SK-N-SH (cell line): Measurements from ENCODE around the gene ZDHHC12. TPM values are rescaled to one million over a fixed set of nuclear protein-coding genes. Genes with fewer than 3 reads are reported as not detected.

Experiments used
- CTCF ChIA-PET: fragments of 300-600, 350-600 bp; formaldehyde crosslinking; extraction: SDS; loops from one replicate; lab custom pipeline; 2021; lab: Yijun Ruan, JAX
- POLR2A ChIA-PET: fragments of 350-600 bp; sonication (Branson Sonifier 250); formaldehyde crosslinking; extraction: SDS; loops from one replicate; lab custom pipeline; 2020; ENCODE audit warnings: antibody characterized with exemption, inconsistent platforms; lab: Yijun Ruan, JAX
- DNase-seq: peaks from one replicate; pipeline ENCODE4 v3.0.0; 2012
- H2AFZ ChIP-seq: fragments of 200-600 bp; sonication (generic); 2 replicates; pipeline ENCODE4 v1.8.1; 2016; ENCODE audit warnings: antibody characterized with exemption, mild to moderate bottlenecking, low read depth
- H3F3A ChIP-seq: fragments of 200-600 bp; sonication (generic); replicated peaks from 2 replicates; pipeline ENCODE3; 2016; ENCODE audit warnings: antibody characterized with exemption, mild to moderate bottlenecking; ENCODE audit not compliant: insufficient read depth
- H3K27ac ChIP-seq, 2 experiments: fragments of 200-500 bp in 1 of 2; fragments of 200-600 bp in 1 of 2; sonication (Bioruptor generic) in 1 of 2; sonication (generic), shearing (Covaris generic) in 1 of 2; 2 replicates each; pipeline versions ENCODE4 v1.5.1 to v1.6.1; 2014 to 2016; ENCODE audit warnings: low read depth in 2 of 2, inconsistent platforms in 1 of 2, low read length in 1 of 2, mild to moderate bottlenecking in 1 of 2, mixed read lengths in 1 of 2
- H3K27me3 ChIP-seq: fragments of 200-600 bp; sonication (generic), shearing (Covaris generic); 2 replicates; pipeline ENCODE4 v1.6.1; 2016; ENCODE audit warnings: mixed run types; ENCODE audit not compliant: insufficient read depth
- H3K36me3 ChIP-seq, 2 experiments: fragments of 200-500 bp in 1 of 2; fragments of 200-600 bp in 1 of 2; sonication (Bioruptor generic) in 1 of 2; sonication (generic) in 1 of 2; replicated peaks in 1 of 2; 2 replicates each; pipeline versions ENCODE3 to v1.5.1; 2014 to 2016; ENCODE audit warnings: low read length in 1 of 2, mild to moderate bottlenecking in 1 of 2; ENCODE audit not compliant: insufficient read depth in 2 of 2, control insufficient read depth in 1 of 2
- H3K4me1 ChIP-seq, 2 experiments: fragments of 200-500 bp in 1 of 2; fragments of 200-600 bp in 1 of 2; sonication (Bioruptor generic) in 1 of 2; sonication (generic), shearing (Covaris generic) in 1 of 2; 2 replicates each; pipeline versions ENCODE4 v1.5.1 to v1.6.1; 2014 to 2016; ENCODE audit warnings: low read depth in 1 of 2, low read length in 1 of 2, mixed run types in 1 of 2; ENCODE audit not compliant: insufficient read depth in 2 of 2, control insufficient read depth in 1 of 2
- H3K4me2 ChIP-seq: fragments of 200-600 bp; sonication (generic), shearing (Covaris generic); 2 replicates; pipeline ENCODE4 v1.6.1; 2017; ENCODE audit warnings: mixed run types
- H3K4me3 ChIP-seq, 2 experiments: fragments of 200-500 bp in 1 of 2; fragments of 200-600 bp in 1 of 2; sonication (Bioruptor generic) in 1 of 2; sonication (generic), shearing (Covaris generic) in 1 of 2; 2 replicates each; pipeline versions ENCODE4 v1.5.1 to v1.8.1; 2014 to 2016; ENCODE audit warnings: low read depth in 2 of 2, inconsistent platforms in 1 of 2, low read length in 1 of 2, mild to moderate bottlenecking in 1 of 2, mixed read lengths in 1 of 2, moderate library complexity in 1 of 2
- H3K79me2 ChIP-seq: fragments of 200-600 bp; sonication (generic); 2 replicates; pipeline ENCODE4 v1.8.1; 2017; ENCODE audit warnings: mild to moderate bottlenecking; ENCODE audit not compliant: insufficient read depth
- H3K9ac ChIP-seq: fragments of 200-600 bp; sonication (generic); 2 replicates; pipeline ENCODE4 v1.6.1; 2017; ENCODE audit warnings: mixed run types
- H3K9me2 ChIP-seq: fragments of 200-600 bp; sonication (generic); 2 replicates; pipeline ENCODE4 v1.6.1; 2017; ENCODE audit warnings: mixed run types
- H3K9me3 ChIP-seq: fragments of 200-600 bp; sonication (generic); 2 replicates; pipeline ENCODE4 v1.6.1; 2017; ENCODE audit warnings: mixed run types, mild to moderate bottlenecking, moderate library complexity
- H4K20me1 ChIP-seq: fragments of 200-600 bp; sonication (generic); 2 replicates; pipeline ENCODE4 v1.6.1; 2017; ENCODE audit warnings: mild to moderate bottlenecking, mixed run types; ENCODE audit not compliant: insufficient read depth
- CHD2 ChIP-seq: fragments of 150-350 bp; IDR thresholded peaks from 2 replicates; pipeline ENCODE4 v1.6.1; 2018; ENCODE audit warnings: low read length; ENCODE audit not compliant: partially characterized antibody
- EP300 ChIP-seq, 2 experiments: IDR thresholded peaks; 2 replicates each; pipeline versions ENCODE4 v1.4.0 to v1.6.1; 2012; ENCODE audit warnings: borderline replicate concordance in 1 of 2, low read depth in 1 of 2, low read length in 1 of 2
- FOXJ3 ChIP-seq: sonication (generic); formaldehyde crosslinking; IDR thresholded peaks from 2 replicates; pipeline ENCODE4 v1.5.1; 2020; ENCODE audit warnings: mild to moderate bottlenecking, missing genetic modification reagents
- GABPA ChIP-seq: IDR thresholded peaks from 2 replicates; pipeline ENCODE4 v1.4.0; 2012; ENCODE audit warnings: low read depth, mild to moderate bottlenecking
- JUND ChIP-seq: IDR thresholded peaks from 2 replicates; pipeline ENCODE4 v1.4.0; 2012
- MAX ChIP-seq: IDR thresholded peaks from 2 replicates; pipeline ENCODE4 v1.4.0; 2012; ENCODE audit warnings: low read depth
- NFIC ChIP-seq: IDR thresholded peaks from 2 replicates; pipeline ENCODE4 v1.4.0; 2012; ENCODE audit warnings: borderline replicate concordance
- REST ChIP-seq: IDR thresholded peaks from 2 replicates; pipeline ENCODE4 v1.6.1; 2012; ENCODE audit warnings: mild to moderate bottlenecking, low read depth, low read length, moderate library complexity
- RFX5 ChIP-seq: IDR thresholded peaks from 2 replicates; pipeline ENCODE4 v1.6.1; 2012; ENCODE audit warnings: mild to moderate bottlenecking, improper control_type of control experiment, low read length
- SIN3A ChIP-seq: IDR thresholded peaks from 2 replicates; pipeline ENCODE4 v1.6.1; 2012; ENCODE audit warnings: low read depth, mild to moderate bottlenecking, low read length, moderate library complexity, borderline replicate concordance
- SMC3 ChIP-seq: IDR thresholded peaks from 2 replicates; pipeline ENCODE4 v1.6.1; 2012; ENCODE audit warnings: low read depth, low read length, improper control_type of control experiment
- TEAD4 ChIP-seq: IDR thresholded peaks from 2 replicates; pipeline ENCODE4 v1.4.0; 2012; ENCODE audit warnings: mild to moderate bottlenecking, borderline replicate concordance; ENCODE audit not compliant: insufficient read depth
- YY1 ChIP-seq: IDR thresholded peaks from 2 replicates; pipeline ENCODE4 v1.4.0; 2012; ENCODE audit warnings: low read depth, mild to moderate bottlenecking
- WGBS: methylation state at CpG from one replicate; pipeline ENCODE4 v1.1.6; 2017; ENCODE audit warnings: low lambda C conversion rate; 5-methylcytosine and 5-hydroxymethylcytosine counted together
- polyA plus RNA-seq, 3 experiments: library from polyadenylated mRNA; depleted of rRNA; stranded (reverse); fragments of >200 nt; gene quantifications; 2 replicates each; pipeline ENCODE4 v1.2.3, GENCODE V29; 2012
- TF ChIP-seq, protein P1 (sequence below): IDR thresholded peaks from 2 replicates; pipeline ENCODE4 v1.4.0; 2012; ENCODE audit warnings: low read depth, borderline replicate concordance

The ZDHHC12 gene
- polyA plus RNA-seq, 1 of the 3 experiments (the other 2 are of a cell fraction): 51.3 TPM

DNA sequence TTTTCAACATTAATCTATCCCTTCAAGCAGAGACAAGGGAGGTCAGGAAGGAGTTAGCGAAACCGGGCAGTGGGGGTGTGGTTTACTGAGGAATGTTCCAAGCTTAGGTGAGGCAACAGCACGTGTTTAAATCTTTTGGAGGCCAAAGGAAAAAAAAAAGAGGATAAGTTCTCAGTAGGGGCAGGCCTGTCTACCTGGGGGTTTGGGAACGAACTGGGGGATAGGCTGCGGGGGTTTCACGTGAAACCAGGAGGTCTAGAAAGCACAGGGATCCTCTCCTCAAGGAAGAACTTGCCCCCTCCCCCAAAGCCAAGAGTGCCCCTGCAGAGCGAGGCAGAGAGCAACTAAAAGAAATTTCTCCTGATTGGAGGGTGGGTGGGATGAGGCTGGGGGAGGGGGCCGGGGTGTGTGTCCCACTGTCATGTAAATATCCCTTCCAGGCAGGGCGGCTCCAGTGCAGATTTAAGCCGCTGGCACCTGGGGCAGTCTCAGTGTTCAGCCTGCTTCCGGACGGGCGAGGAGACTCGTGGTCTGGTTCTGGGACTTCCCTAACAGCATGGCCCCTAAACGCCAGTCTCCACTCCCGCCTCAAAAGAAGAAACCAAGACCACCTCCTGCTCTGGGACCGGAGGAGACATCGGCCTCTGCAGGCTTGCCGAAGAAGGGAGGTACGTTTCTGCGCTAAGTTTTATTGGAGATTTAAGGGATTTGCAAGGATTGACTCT is 40.4 kb downstream of the ZDHHC12 start:
- Histone ChIP-seq H3K4me1 (peaks cover 0 to 3% of the 10 kb centered on the region in 2 experiments; a peak in 1 of 4 replicates), H3K27ac (no peak overlapping the region), H3K9me3 (no peaks in the 10 kb centered on the region), H4K20me1 (no peaks in the 10 kb centered on the region), H3F3A (no peaks in the 10 kb centered on the region), H3K9me2 (no peaks in the 10 kb centered on the region), H3K27me3 (no peaks in the 10 kb centered on the region), H3K4me2 (no peak overlapping the region), H3K9ac (no peak overlapping the region), H2AFZ (no peak overlapping the region), H3K4me3 (no peak overlapping the region), H3K79me2 (no peaks in the 10 kb centered on the region), H3K36me3 (no peaks in the 10 kb centered on the region)
- ChIA-PET POLR2A (no interaction called here), CTCF (no interaction called here)
- 72% methylated on average over 12 of the region's 21 CpGs for WGBS
- DNase-seq: no peak
- TF ChIP-seq JUND: no peak
- TF ChIP-seq TEAD4: no peak
- no peak for TF ChIP-seq SMC3
- TF ChIP-seq YY1: no peak
- no peak for TF ChIP-seq REST
- no peak for TF ChIP-seq CHD2

- H3K4me1 ChIP-seq: no peaks in the 10 kb centered on the region
- H3K27ac ChIP-seq: no peak overlapping the region
- no peaks in the 10 kb centered on the region for H4K20me1 ChIP-seq
- no peak overlapping the region for H3K4me3 ChIP-seq
- WGBS: 85% methylated on average over 10 of the region's 10 CpGs
- DNase-seq: no peak
- ChIA-PET POLR2A (interaction anchor here (0.6 kb wide), 1 partner anchor 65 kb away, joined by 3 read pairs; no protein-coding TSS in a partner anchor), CTCF (no interaction called here)
- H3K36me3 ChIP-seq: no peaks in the 10 kb centered on the region
- no peaks in the 10 kb centered on the region for H3F3A ChIP-seq
- no peak overlapping the region for H2AFZ ChIP-seq
- H3K4me2 ChIP-seq: no peak overlapping the region
- no peaks in the 10 kb centered on the region for H3K27me3 ChIP-seq
- H3K79me2 ChIP-seq: no peaks in the 10 kb centered on the region
- H3K9me2 ChIP-seq: no peaks in the 10 kb centered on the region
- H3K9me3 ChIP-seq: no peaks in the 10 kb centered on the region
- no peak for TF ChIP-seq FOXJ3 (CRISPR knock-in tag)
- TF ChIP-seq, protein P1, sequence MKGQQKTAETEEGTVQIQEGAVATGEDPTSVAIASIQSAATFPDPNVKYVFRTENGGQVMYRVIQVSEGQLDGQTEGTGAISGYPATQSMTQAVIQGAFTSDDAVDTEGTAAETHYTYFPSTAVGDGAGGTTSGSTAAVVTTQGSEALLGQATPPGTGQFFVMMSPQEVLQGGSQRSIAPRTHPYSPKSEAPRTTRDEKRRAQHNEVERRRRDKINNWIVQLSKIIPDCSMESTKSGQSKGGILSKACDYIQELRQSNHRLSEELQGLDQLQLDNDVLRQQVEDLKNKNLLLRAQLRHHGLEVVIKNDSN: no peak
- no peak for TF ChIP-seq NFIC
- no peak for TF ChIP-seq JUND
- TF ChIP-seq TEAD4: no peak
- TF ChIP-seq SIN3A: no peak
- no peak for TF ChIP-seq EP300 (IDR thresholded peaks at IDR 0.05; ENCODE audit: borderline replicate concordance in 1 of 2, low read depth in 1 of 2, low read length in 1 of 2)
- TF ChIP-seq MAX: no peak
- TF ChIP-seq GABPA: no peak
- no peak for TF ChIP-seq RFX5
- H3K9ac ChIP-seq: no peak overlapping the region
These were observed 46.1 kb downstream of the ZDHHC12 start for GRCh38 chr9:128677794-128678193.
